GM23338 (cell line): ENCODE measurements around the gene ZNF860.
"Not testable (repeated sequence)": the region's sequence is repeated elsewhere in the genome, so short reads cannot be mapped to it uniquely, and the experiment has no call there.

Experiments
- CTCF ChIP-seq, 2 experiments: fragments of 200-600 bp in 1 of 2; sonication (generic) in 1 of 2; conservative IDR thresholded peaks; 2 replicates each; pipeline versions ENCODE4 v1.5.1 to v1.6.1; 2016 to 2017; ENCODE audit warnings: antibody characterized with exemption in 2 of 2, low read depth in 2 of 2, mild to moderate bottlenecking in 2 of 2, moderate library complexity in 1 of 2
- EZH2 ChIP-seq: fragments of 200-600 bp; sonication (generic); IDR thresholded peaks from one replicate; pipeline ENCODE4 v1.8.0; 2017; ENCODE audit warnings: antibody characterized with exemption, mild to moderate bottlenecking, low read depth; ENCODE audit not compliant: unreplicated experiment

GRCh38 chr3:31992995-31993394, 11.4 kb downstream of the ZNF860 start:
- not testable (repeated sequence) for TF ChIP-seq CTCF (conservative IDR thresholded peaks at IDR 0.05; ENCODE audit: low read depth in 2 of 2); EZH2
